ENCODE results near the gene LYZL4.

LYZL4 gene

DNA sequence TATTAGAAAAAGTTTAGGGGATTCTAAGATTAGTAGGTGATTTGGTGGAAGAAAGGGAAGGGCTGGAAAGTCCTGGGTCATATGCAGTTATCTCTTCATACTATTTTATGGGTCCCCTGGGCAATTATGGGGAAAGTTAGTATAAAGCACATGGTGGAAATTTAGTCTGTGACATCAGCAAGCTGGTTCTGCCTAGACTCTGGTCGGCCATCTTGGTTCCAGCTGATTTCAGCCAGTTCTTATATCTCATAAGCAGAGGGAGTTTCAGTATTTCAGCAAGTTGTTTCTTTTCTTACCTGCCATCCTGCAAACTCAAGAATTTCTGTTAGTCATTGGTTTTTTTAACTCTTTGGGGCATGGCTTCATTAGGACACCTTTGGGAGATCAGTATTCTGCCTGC, 1.0 kb upstream of the LYZL4 start:
- TF ChIP-seq REST (IDR thresholded peaks at IDR 0.05; ENCODE audit: insufficient replicate concordance, low read depth) (no peak), GABPA (IDR thresholded peaks at IDR 0.05; ENCODE audit: low read depth) (no peak)
- TF ChIP-seq, protein P1, sequence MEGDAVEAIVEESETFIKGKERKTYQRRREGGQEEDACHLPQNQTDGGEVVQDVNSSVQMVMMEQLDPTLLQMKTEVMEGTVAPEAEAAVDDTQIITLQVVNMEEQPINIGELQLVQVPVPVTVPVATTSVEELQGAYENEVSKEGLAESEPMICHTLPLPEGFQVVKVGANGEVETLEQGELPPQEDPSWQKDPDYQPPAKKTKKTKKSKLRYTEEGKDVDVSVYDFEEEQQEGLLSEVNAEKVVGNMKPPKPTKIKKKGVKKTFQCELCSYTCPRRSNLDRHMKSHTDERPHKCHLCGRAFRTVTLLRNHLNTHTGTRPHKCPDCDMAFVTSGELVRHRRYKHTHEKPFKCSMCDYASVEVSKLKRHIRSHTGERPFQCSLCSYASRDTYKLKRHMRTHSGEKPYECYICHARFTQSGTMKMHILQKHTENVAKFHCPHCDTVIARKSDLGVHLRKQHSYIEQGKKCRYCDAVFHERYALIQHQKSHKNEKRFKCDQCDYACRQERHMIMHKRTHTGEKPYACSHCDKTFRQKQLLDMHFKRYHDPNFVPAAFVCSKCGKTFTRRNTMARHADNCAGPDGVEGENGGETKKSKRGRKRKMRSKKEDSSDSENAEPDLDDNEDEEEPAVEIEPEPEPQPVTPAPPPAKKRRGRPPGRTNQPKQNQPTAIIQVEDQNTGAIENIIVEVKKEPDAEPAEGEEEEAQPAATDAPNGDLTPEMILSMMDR (IDR thresholded peaks at IDR 0.05; ENCODE audit: insufficient read depth, low read length) = no peak
- H3K4me3 ChIP-seq (replicated peaks; ENCODE audit: insufficient read depth, low read length) = no peak overlapping the region
- H3K27ac ChIP-seq (replicated peaks) = no peak overlapping the region
- no peaks in the 10 kb centered on the region for H3K27me3 ChIP-seq (ENCODE audit: insufficient read depth, poor library complexity, severe bottlenecking)
- DNase-seq (ENCODE audit: low read depth in 1 of 2, low spot score in 1 of 2) = no peak

DNA sequence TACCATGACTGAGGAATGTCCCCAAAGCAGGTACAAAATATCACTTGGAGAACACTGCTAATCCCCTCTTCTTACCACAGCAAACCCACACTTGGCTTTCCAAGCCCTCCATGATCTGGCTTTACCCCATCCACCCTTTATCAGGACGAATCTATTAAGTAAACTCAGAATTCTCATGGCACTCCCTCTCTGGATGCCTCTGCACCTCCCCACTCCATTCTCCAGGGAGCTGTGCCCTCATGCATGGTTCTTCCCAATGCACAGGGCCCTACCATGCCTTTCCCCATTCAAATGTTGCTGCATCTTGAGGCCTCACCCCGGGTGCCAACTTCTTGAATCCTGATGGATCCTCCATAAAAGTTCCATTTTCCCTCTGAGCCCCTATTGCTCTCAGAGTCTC, 2.3 kb downstream of the LYZL4 start:
- Histone ChIP-seq H3K4me3 (replicated peaks; ENCODE audit: insufficient read depth, low read length) (no peak overlapping the region), H3K27ac (replicated peaks) (no peak overlapping the region), H3K27me3 (ENCODE audit: insufficient read depth, poor library complexity, severe bottlenecking) (no peaks in the 10 kb centered on the region)
- TF ChIP-seq REST (IDR thresholded peaks at IDR 0.05; ENCODE audit: insufficient replicate concordance, low read depth) (no peak), SPI1 (IDR thresholded peaks at IDR 0.05; ENCODE audit: borderline replicate concordance, low read depth) (no peak), GABPA (IDR thresholded peaks at IDR 0.05; ENCODE audit: low read depth) (no peak), POLR2AphosphoS5 (IDR thresholded peaks at IDR 0.05; ENCODE audit: low read depth) (no peak)
- TF ChIP-seq, protein P1 (IDR thresholded peaks at IDR 0.05; ENCODE audit: insufficient read depth, low read length) = no peak
- no peak for DNase-seq (ENCODE audit: low read depth in 1 of 2, low spot score in 1 of 2)

DNA sequence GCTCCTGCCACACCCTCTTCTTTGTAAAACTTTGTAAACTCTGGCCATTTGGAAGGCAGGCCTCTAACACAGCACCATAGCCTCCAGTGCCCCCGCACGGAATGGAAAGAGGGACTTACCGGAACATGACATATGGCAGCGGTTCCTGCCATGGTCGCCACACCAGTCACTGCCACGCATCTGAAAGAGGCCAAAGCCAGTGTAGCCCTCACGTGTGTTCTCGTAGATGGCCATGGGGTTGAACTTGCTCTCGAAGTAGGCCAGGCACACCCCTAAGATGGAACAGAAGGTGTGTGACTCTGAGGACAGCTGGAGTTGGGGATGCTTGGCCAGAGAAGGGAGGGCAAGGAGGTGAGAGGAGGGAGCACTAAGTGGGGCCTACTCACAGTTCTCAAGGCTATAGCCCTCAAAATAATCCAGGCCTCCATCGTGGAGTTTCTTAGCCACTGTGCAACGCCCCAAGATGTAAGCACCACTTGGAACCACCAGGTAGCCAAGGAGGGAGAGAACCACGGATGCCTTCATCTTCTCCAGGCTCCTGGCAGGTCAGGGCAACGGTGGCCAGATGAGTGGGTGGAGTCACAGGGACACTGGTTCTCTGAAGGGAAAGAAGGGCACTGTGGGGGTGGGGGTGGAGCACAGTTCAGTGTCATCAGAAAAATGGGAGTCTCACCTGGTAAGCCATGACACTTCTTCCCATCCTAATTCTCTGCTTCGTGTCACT, 3.5 kb downstream of the LYZL4 start:
- TF ChIP-seq GABPA (IDR thresholded peaks at IDR 0.05; ENCODE audit: low read depth) = no peak
- H3K27ac ChIP-seq (replicated peaks) = no peak overlapping the region
- H3K4me3 ChIP-seq (replicated peaks; ENCODE audit: insufficient read depth, low read length) = no peak overlapping the region
- no peaks in the 10 kb centered on the region for H3K27me3 ChIP-seq (ENCODE audit: insufficient read depth, poor library complexity, severe bottlenecking)
- DNase-seq (ENCODE audit: low read depth in 1 of 2, low spot score in 1 of 2) = no peak

DNA sequence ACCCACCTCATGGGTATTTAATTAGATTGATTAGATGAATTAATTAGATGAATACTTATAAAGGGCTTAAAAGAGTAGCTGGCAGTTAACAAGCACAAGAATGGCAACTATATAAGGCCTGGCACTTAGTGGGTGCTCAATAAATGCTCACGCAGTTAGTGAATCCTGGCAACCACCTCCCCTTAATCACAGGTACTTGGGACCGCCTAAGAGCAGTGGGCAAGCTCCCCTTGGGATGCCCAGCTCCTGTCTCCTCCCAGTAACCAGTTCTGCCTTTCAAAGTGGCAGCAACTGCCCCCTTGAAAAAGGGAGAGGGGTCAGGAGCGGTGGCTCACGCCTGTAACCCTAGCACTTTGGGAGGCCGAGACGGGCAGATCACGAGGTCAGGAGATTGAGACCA, 4.6 kb downstream of the LYZL4 start:
- TF ChIP-seq SPI1 (IDR thresholded peaks at IDR 0.05; ENCODE audit: borderline replicate concordance, low read depth) (no peak), REST (IDR thresholded peaks at IDR 0.05; ENCODE audit: insufficient replicate concordance, low read depth) (no peak), POLR2AphosphoS5 (IDR thresholded peaks at IDR 0.05; ENCODE audit: low read depth) (no peak), GABPA (IDR thresholded peaks at IDR 0.05; ENCODE audit: low read depth) (no peak)
- TF ChIP-seq, protein P1 (IDR thresholded peaks at IDR 0.05; ENCODE audit: insufficient read depth, low read length) = no peak
- Histone ChIP-seq H3K27ac (replicated peaks) (no peak overlapping the region), H3K27me3 (ENCODE audit: insufficient read depth, poor library complexity, severe bottlenecking) (no peaks in the 10 kb centered on the region), H3K4me3 (replicated peaks; ENCODE audit: insufficient read depth, low read length) (no peak overlapping the region)
- no peak for DNase-seq (ENCODE audit: low read depth in 1 of 2, low spot score in 1 of 2)
